NOMO-1 treated with dmso at 0.1 percent for 144 hours (cell line): ENCODE measurements around the gene CTBP2.

Experiments used
- DNase-seq: peaks from one replicate; lab custom pipeline; 2025; ENCODE audit not compliant: unreplicated experiment; lab: John Stamatoyannopoulos, UW

CTBP2 gene

DNA sequence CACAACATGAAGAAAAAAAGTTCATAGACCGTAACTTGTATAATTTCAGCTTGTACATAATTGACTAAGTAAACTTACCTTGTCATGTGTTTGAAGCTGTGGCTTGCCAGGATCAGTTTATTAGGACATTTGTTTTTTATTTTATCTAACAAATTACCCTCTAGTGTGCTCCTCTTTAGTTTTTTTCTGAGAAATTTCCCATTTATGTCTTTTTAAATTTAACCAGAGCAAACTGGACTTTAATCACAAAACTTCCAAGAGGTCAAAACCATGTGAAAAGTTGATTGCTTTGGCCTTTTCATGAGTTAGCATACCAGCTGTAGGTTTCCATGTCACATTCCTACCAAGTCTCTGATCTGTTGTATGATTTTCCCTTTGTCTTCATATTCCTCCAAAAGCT lies 176.0 kb downstream of the CTBP2 start:
- no peak for DNase-seq

DNA sequence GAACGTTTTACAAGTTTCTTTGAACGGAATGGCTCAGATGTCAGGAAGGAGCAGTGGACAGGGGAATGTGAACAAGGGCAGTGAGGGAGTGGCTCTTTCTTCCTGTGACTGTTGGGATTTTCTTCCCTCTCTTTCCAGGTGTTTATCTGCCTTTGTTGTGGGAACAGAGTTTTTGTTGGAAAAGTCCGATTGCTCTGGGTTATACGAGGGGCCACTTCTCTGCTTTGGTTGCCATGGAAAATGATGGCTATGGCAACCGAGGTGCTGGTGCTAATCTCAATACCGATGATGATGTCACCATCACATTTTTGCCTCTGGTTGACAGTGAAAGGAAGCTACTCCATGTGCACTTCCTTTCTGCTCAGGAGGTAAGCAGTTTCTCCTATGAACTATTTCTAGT lies 177.0 kb downstream of the CTBP2 start:
- no peak for DNase-seq

DNA sequence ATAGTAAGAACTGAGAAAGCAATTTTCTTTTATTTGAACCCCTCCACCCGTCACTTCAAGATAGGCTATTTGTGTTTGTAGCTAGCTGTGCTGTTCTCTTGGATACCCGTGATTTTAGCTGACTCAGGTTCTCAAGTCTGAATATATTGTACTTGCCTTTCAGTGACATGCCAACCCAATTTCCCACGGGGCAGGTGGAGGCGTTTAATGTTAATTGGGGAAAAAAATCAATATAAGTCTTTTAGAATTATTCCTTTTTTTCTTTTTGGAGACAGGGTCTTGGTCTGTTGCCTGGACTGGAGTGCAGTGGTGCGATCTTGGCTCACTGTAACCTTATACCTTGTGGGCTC lies 182.0 kb downstream of the CTBP2 start:
- no peak for DNase-seq

DNA sequence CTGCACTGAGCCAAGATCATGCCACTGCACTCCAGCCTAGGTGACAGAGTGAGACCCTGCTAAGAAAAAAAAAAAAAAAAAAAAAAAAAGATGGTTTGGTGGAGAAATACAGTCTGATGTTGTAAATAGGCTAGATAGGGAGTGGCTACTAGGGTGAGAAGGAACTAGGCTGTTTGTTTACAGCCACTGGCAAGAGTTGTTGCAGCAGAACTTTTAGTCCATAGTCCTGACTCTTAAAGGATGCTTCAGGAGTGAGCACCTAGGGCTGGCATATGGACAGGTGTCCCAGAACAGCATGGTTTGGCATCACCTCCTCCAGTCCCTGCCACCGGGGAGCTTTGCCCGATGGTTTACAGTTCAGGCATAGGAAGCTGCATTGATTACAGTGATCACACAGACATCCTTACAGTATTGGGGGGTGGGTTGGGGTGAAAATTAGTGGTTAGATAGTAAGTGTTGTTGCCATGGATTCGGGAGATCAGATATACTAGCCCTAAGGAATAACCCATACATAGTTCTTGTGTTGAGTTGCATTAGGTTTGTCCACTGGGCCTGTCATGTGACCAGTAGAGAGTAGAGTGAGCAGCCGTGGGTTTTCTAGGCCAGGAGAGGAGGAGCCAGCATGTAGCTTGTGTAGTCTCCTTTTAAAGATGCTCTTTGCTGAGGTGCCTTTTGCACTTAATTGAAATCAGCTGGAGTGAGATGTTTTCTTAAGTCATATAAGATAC lies 182.6 kb downstream of the CTBP2 start:
- DNase-seq = no peak

DNA sequence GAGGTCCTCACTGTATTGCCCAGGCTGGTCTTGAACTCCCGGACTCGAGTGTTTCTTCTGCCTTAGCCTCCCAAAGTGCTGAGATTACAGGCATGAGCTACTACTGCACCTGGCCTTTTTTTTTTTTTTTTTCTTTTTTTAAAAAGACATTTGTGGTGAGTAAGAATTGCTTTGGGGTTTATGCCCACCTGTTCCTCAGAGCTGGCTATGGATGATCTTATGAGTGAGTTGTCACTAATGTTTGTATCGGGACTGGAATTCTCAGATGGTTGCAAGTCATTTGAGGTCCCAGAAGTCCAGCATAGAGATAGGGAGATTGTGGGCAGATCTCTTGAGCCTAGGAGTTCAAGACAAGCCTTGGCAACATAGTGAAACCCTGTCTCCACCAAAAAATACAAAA lies 183.2 kb downstream of the CTBP2 start:
- DNase-seq = no peak

DNA sequence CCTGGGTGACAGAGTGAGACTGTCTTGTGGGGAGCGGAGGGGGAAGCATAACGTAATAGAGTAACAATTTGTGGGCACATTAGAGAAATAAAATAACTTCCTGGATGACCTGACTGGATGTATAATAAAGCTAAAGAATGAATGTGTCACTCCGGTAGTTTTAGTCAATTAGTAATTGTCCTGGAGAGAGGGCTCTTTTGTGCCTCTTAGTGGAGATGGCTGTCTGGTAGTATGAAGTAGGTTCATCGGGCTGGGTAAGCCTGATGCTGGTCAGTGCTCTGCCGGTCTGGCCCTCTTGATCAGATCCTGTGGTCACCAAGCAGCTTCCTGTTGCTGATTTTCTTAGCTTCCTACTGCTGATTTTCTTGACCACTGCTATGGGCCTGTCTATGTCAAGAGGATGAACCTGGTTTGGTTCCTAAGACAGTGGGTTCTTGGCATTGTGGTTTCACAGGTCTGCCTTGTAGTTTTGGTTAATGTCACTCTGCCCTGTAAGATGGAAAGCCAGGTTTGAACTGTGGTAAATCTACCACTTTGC lies 184.3 kb downstream of the CTBP2 start:
- DNase-seq = no peak

DNA sequence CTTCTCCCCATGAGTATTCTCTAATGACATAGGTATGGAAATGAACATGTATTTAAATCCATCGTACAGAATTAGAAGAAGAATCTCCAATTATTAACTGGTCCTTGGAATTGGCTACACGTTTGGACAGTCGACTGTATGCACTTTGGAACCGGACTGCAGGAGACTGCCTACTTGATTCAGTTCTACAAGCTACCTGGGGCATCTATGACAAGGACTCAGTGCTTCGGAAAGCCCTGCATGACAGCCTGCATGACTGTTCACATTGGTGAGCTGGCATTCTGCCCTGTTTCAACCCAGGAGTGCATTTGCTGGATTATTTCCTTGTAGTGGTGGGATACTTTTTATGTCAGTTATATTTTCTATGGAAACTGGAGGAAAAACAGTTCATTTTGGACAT lies 186.2 kb downstream of the CTBP2 start:
- no peak for DNase-seq

DNA sequence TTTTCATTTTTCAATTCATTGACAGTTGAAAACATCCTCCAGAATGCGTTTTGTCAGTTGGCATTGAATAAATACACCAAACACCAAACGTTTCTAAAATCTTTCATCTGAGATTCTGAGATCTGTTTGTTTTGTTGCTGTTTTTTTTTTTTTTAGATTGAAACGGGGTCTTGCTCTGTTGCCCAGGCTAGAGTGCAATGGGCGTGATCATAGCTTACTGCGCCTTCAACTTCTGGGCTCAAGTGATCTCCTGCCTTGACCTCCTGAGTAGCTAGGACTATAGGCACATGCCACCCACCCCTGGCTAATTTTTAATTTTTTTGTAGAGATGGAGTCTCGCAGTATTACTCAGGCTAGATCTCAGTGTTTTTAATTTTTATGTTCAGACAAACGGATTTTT lies 187.7 kb downstream of the CTBP2 start:
- no peak for DNase-seq

DNA sequence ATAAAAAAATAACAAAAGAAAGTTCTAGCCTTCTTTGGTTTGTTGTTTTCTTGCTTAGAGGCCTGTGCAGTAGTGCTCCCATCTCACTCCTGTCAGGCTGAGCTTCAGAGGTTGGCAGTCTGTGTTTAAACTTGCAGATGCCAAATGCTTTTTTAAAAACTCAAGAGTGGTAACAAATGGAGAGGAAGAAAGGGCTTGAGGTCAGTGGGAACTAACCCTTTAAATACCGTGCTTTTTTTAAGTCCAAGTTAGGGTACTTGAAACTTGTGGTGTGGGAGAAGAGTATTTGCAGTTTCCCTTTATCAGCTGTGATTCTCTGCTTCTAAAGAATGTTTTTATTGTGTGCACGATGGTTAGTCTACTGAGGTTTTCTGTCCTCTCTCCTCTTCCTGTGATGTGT lies 189.1 kb downstream of the CTBP2 start:
- no peak for DNase-seq

DNA sequence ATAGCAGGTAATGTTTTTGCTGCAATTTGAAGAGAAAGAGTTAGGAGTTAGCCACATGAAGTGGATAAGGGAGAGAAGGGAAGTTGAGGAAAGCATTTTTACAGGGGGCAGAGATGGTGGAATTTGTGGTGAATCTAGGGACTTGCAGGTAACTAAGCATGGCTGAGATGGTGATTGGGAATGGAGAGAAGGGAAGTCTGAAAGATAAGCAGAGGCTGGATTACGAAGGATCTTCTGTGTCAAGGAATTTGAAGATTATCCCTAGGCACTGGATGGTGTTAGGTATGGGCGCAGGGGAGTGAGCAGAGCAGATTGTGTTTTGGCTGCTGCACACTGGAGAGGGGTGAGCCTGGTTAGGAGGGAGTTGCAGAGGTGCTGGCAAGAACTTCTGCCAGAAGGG lies 193.1 kb downstream of the CTBP2 start:
- DNase-seq = no peak

DNA sequence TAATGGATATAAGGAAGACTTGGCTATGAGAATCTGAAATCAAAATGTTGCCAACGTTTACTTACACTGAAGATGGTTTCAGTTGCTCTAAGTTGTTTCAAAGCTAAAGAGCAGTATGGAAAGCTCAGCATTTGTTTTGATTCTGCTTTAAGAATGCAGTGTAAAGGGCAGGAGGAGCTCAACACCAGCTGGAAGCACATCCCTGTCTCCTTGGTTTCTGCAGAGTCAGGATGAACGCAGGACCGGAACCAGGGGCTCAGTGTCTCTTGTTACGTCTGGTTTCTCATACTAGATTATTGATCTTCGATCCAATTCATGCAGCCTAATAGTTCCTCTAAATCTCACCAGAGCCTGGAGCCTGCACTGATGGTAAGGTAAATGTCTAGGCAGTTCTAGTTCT lies 194.4 kb downstream of the CTBP2 start:
- DNase-seq = no peak

DNA sequence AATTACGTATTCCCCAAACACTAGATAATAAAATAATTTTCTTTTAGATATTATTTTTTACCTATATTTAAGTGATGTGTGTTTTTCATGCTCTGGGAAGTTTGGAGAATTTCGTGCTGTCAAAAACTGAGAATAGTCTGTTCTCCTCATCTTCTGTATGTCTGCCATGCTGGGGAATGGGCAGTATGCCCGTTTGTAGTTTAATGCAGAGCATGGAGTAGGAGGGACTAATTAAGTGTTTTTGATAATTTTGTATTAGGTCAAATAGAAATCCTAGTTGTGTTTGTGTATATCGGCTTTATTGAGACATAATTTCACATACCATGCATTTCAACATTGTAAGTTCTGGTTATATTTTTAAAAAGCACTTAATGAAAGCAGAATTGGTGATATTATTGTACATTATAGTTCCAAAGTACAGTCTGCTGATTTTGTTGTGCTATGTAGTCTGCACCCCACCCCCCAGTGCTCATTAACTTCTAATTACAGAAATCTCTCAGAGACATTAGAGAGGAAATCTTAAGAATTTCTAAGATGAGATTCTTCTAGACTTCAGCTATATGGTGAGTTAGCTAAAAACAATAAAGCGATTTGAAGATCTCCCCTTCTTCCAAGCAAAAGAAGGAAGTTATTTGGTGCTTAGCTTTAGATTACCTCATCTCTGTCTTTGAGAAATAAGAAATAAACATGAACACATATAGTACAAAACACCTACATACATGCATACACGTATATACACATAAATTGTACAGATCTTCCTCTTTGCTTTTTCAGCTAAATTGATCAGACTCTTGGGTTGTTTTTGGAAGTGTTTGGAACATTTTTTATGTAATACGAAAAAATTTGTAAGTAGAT lies 196.3 kb downstream of the CTBP2 start:
- DNase-seq = no peak

DNA sequence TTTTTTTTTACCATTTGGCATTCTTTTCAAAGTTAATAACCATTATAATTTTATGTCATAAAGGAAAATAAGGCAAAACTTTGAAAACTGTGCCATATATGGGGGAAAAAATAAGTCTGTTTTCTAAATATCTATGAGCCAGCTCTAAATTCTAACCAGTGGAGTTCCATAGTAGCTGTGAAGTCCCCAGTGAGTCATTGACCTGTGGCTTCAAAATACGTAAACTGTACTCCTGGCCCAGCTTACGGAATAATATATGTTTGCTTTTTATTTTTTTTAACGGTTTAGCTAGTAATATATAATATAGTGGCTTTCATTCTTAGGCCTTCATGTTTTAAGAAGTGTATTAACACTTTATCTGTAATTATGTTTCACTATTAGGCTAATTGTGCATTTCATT lies 197.9 kb downstream of the CTBP2 start:
- DNase-seq = no peak

DNA sequence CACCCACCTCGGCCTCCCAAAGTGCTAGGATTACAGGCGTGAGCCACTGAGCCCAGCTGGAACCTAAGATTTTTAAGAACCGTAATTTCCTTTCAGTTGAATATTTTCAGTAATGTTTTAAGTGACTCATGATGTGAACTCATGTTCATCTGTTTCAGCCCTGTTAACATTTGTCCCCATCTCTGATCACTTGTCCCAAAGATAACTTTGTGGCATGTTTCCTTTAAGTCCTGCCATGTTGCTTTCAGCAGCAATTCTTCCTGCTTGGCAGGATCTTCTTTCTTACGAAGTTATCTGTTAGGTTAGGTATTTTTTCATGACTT lies 199.2 kb downstream of the CTBP2 start:
- no peak for DNase-seq

DNA sequence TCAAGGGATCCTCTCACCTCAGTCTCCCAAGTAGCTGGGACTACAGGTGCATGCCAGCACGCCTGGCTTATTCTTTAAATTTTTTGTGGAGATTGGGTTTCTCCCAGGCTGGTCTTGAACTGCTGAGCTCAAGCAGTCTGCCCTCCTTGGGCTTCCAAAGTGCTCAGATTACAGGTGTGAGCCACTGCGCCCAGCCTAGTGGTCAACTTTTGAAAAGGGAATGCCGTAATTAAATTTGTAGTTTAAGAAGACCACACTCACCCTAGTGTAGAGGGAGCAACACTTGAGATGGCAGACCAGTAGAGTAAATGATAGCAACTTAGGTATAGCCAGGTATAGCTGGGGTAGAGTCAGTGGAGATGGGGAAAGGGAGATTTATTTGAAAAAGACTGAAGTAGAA lies 200.8 kb downstream of the CTBP2 start:
- no peak for DNase-seq

DNA sequence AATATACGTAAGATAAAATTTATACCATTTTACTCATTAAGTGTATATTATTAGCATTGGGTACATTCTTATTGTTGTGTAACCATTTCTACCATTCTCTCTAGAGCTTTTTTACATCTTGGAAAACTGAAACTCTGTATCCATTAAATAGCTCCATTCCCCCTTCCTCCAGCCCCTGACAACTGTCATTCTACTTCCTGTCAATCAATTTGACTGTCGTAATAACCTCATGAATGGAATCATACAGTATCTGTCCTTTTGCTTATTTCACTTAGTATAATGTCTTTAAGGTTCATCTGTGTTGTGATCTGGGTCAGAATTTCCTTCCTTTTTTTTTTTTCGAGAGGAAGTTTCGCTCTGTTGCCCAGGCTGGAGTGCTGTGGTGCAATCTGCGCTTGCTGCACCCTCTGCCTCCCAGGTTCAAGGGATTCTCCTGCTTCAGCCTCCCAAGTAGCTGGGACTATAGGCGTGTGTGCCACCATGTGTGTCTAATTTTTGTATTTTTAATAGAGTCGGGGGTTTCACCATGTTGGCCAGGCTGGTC lies 202.9 kb downstream of the CTBP2 start:
- DNase-seq = peak; percentile 18

DNA sequence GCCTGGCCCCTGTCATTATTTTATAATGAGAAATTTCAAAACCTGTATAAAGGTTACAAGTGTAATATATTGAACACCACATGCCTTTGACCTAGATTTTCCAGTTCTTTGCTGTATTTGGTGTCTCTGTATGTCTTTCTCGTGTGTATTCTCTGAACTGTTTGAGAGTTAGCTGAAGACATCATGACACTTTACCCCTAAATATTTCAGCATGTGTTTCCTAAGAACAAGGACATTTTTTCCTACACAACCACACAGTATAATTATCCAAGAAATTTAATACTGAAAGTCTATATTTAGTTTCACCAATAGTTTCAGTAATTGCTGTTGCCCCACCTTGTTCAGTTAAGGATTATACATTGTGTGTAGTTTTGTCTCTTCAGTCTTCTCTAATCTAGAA lies 203.6 kb downstream of the CTBP2 start:
- no peak for DNase-seq

DNA sequence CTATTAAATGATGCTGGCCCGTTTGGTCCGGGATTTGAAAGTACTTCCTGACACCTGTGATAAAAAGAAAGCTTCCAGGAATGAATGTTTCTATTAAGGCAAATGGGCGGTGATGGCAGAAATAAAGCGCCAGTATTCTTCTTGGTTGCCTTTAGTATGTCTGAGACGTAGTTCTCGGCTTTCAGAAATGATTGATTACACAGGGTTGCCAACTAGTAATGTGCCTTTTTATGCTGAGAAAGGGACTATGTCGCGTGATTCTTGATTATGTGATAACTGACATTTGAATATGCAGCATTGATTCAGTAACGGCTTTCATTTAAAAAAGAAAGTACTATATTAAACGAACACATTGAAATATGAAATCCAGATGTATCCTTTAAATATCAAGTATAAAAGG lies 204.5 kb downstream of the CTBP2 start:
- no peak for DNase-seq

DNA sequence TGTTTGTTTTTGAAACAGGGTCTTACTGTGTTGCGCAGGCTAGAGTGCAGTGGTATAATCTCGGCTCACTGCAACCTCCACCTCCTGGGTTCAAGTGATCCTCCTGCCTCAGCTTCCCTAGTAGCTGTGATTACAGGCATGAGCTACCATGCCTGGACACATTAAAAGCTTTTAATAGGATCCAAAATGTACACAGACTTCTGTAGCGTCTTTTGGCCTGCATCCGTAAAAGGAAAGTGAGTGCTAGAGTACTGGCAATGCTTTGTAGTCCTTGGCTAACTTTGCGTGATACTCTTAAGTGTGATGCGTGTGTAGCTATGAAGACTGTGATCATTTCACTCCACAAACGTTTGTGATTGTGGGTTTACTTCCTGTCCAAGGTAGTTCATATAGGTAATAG lies 205.1 kb downstream of the CTBP2 start:
- no peak for DNase-seq

DNA sequence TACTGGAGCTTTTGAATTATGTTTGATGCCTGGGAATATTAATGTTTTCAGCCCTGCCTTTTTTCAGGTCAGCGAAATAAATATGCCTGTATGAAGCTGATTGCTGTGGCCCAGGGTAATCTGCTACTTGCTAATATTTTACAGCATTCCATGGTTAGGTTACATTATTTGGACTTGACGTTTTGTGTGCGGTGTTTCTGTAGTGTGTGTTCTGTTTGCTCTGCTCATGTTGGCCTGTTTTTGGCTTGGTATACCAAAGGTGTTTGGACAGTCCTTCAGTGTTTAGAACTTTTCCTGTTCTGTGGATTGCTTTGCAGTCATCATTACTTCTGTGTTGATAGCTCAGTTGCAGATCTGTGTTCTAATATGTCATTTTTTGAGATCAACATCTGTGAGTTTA lies 206.9 kb downstream of the CTBP2 start:
- no peak for DNase-seq

DNA sequence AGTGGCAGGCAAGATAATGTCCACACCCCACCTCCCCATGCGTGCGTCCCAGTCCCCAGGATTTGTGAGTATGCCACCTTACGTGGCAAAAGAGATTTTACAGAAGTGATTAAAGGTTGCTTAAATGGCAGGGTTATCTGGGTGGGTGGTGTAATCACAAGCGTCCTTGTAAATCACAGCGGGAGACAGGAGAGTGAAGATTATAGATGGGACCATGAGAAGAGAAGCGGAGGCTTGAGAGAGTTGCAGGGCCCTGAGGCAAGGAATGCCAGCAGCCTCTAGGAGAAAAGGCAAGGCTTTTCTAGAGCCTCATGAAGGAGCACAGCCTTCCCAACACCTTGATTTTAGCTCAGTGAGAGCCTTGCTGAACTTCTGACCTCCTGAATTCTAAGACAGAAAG lies 208.2 kb downstream of the CTBP2 start:
- no peak for DNase-seq

DNA sequence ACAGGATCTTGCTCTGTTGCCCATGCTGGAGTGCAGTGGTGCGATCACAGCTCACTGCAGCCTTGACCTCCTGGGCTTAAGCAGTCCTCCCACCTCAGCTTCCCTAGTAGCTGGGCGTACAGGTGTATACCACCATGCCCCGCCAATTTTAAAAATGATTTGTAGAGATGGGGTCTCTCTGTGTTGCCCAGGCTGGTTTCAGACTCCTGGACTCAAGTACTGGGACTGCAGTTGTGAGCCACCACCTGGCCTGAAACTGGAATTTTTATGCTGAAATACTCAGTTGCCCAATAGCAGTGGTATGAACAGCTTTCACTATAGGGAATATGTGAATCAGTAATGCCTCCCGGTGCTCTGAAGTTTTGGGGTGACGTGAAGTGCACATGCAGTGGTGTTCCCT lies 210.8 kb downstream of the CTBP2 start:
- DNase-seq = no peak
